ENCODE measurements around the gene NMUR1. TPM values are rescaled to one million over a fixed set of nuclear protein-coding genes. Genes with fewer than 3 reads are reported as not detected.

The NMUR1 gene
- total and polyA plus RNA-seq, 5 donors from 2014 or later, result 0.25 to 0.90 (median 0.35) TPM

- H3K9me3 ChIP-seq (ENCODE audit: control insufficient read depth in 2 of 2, low read length in 2 of 2), result no peaks in the 10 kb centered on the region
- H3K4me3 ChIP-seq (ENCODE audit: low read depth, low read length), result no peak overlapping the region
- no peaks in the 10 kb centered on the region for H3K36me3 ChIP-seq (ENCODE audit: control insufficient read depth, insufficient read depth, low read length)
- H3K27me3 ChIP-seq (ENCODE audit: control insufficient read depth, insufficient read depth, low read length), result no peaks in the 10 kb centered on the region
- no peak overlapping the region for H3K27ac ChIP-seq (ENCODE audit: insufficient read depth, low read length, poor library complexity, severe bottlenecking)
- H3K36me3 Mint-ChIP-seq, result no peaks in the 10 kb centered on the region
- peaks cover under 1 to 14% (median 8%) of the 10 kb centered on the region in 4 donors for H3K4me1 Mint-ChIP-seq
- H3K27ac Mint-ChIP-seq, result no peak overlapping the region
- peaks cover 21% of the 10 kb centered on the region for H3K4me1 ChIP-seq (ENCODE audit: control insufficient read depth, insufficient read depth, low read length, poor library complexity, severe bottlenecking)
- no peak overlapping the region for H3K4me3 Mint-ChIP-seq
- peaks cover 17% of the 10 kb centered on the region for H3K27me3 Mint-ChIP-seq
- DNase-seq (no peak), ATAC-seq (ENCODE audit: low read depth in 2 of 2) (no peak)
- H3K9me3 Mint-ChIP-seq, result no peaks in the 10 kb centered on the region
Measured at GRCh38 chr2:231522418-231523180, 7.6 kb downstream of the NMUR1 start.

GRCh38 chr2:231521443-231521842 lies 8.8 kb downstream of the NMUR1 start:
- Mint-ChIP-seq H3K27ac (peak overlapping the region in 1 of 3 donors; percentile 47), H3K9me3 (no peaks in the 10 kb centered on the region), H3K4me3 (no peak overlapping the region), H3K27me3 (peaks cover 20% of the 10 kb centered on the region), H3K36me3 (no peaks in the 10 kb centered on the region), H3K4me1 (peaks cover 5 to 20% (median 11%) of the 10 kb centered on the region in 4 donors)
- DNase-seq (no peak), ATAC-seq (ENCODE audit: low read depth in 2 of 2) (no peak)
- Histone ChIP-seq H3K4me3 (ENCODE audit: low read depth, low read length) (no peak overlapping the region), H3K27ac (ENCODE audit: insufficient read depth, low read length, poor library complexity, severe bottlenecking) (no peak overlapping the region), H3K27me3 (ENCODE audit: control insufficient read depth, insufficient read depth, low read length) (no peaks in the 10 kb centered on the region), H3K36me3 (ENCODE audit: control insufficient read depth, insufficient read depth, low read length) (no peaks in the 10 kb centered on the region), H3K9me3 (ENCODE audit: control insufficient read depth in 2 of 2, low read length in 2 of 2) (no peaks in the 10 kb centered on the region), H3K4me1 (ENCODE audit: control insufficient read depth, insufficient read depth, low read length, poor library complexity, severe bottlenecking) (peaks cover 21% of the 10 kb centered on the region)

- Histone ChIP-seq H3K36me3 (ENCODE audit: control insufficient read depth, insufficient read depth, low read length) (no peaks in the 10 kb centered on the region), H3K4me3 (ENCODE audit: low read depth, low read length) (no peak overlapping the region), H3K27me3 (ENCODE audit: control insufficient read depth, insufficient read depth, low read length) (no peaks in the 10 kb centered on the region), H3K9me3 (ENCODE audit: control insufficient read depth in 2 of 2, low read length in 2 of 2) (no peaks in the 10 kb centered on the region), H3K4me1 (ENCODE audit: control insufficient read depth, insufficient read depth, low read length, poor library complexity, severe bottlenecking) (peaks cover 19% of the 10 kb centered on the region), H3K27ac (ENCODE audit: insufficient read depth, low read length, poor library complexity, severe bottlenecking) (no peak overlapping the region)
- Mint-ChIP-seq H3K9me3 (no peaks in the 10 kb centered on the region), H3K4me1 (peaks cover 5 to 20% (median 12%) of the 10 kb centered on the region in 4 donors), H3K36me3 (no peaks in the 10 kb centered on the region), H3K4me3 (no peak overlapping the region), H3K27ac (no peak overlapping the region), H3K27me3 (peaks cover 20% of the 10 kb centered on the region)
- DNase-seq (no peak), ATAC-seq (ENCODE audit: low read depth in 2 of 2) (no peak)
Measured at GRCh38 chr2:231519975-231520555, 10.2 kb downstream of the NMUR1 start.

GRCh38 chr2:231518771-231519170 lies 11.5 kb downstream of the NMUR1 start:
- Mint-ChIP-seq H3K9me3 (no peaks in the 10 kb centered on the region), H3K36me3 (no peaks in the 10 kb centered on the region), H3K4me1 (peaks cover 6 to 21% (median 12%) of the 10 kb centered on the region in 4 donors), H3K4me3 (no peak overlapping the region), H3K27ac (no peak overlapping the region), H3K27me3 (peaks cover 20% of the 10 kb centered on the region)
- H3K27ac ChIP-seq (ENCODE audit: insufficient read depth, low read length, poor library complexity, severe bottlenecking), result no peak overlapping the region
- no peaks in the 10 kb centered on the region for H3K27me3 ChIP-seq (ENCODE audit: control insufficient read depth, insufficient read depth, low read length)
- ATAC-seq (ENCODE audit: low read depth in 2 of 2) (no peak), DNase-seq (no peak)
- H3K4me1 ChIP-seq (ENCODE audit: control insufficient read depth, insufficient read depth, low read length, poor library complexity, severe bottlenecking), result peaks cover 13% of the 10 kb centered on the region
- no peak overlapping the region for H3K4me3 ChIP-seq (ENCODE audit: low read depth, low read length)
- H3K9me3 ChIP-seq (ENCODE audit: control insufficient read depth in 2 of 2, low read length in 2 of 2), result no peaks in the 10 kb centered on the region
- H3K36me3 ChIP-seq (ENCODE audit: control insufficient read depth, insufficient read depth, low read length), result no peaks in the 10 kb centered on the region

- Histone ChIP-seq H3K9me3 (ENCODE audit: control insufficient read depth in 2 of 2, low read length in 2 of 2) (no peaks in the 10 kb centered on the region), H3K27ac (ENCODE audit: insufficient read depth, low read length, poor library complexity, severe bottlenecking) (no peak overlapping the region), H3K27me3 (ENCODE audit: control insufficient read depth, insufficient read depth, low read length) (no peaks in the 10 kb centered on the region), H3K36me3 (ENCODE audit: control insufficient read depth, insufficient read depth, low read length) (no peaks in the 10 kb centered on the region), H3K4me1 (ENCODE audit: control insufficient read depth, insufficient read depth, low read length, poor library complexity, severe bottlenecking) (peaks cover 12% of the 10 kb centered on the region), H3K4me3 (ENCODE audit: low read depth, low read length) (no peak overlapping the region)
- Mint-ChIP-seq H3K4me1 (peaks cover 4 to 22% (median 10%) of the 10 kb centered on the region in 4 donors), H3K27me3 (peaks cover 16% of the 10 kb centered on the region), H3K27ac (no peak overlapping the region), H3K4me3 (peak overlapping the region in 2 of 4 donors; percentile 11 to 86), H3K9me3 (no peaks in the 10 kb centered on the region), H3K36me3 (no peaks in the 10 kb centered on the region)
- DNase-seq (no peak), ATAC-seq (ENCODE audit: low read depth in 2 of 2) (no peak)
Measured at GRCh38 chr2:231515603-231516002, 14.6 kb downstream of the NMUR1 start.

- H3K36me3 Mint-ChIP-seq, result no peaks in the 10 kb centered on the region
Measured at GRCh38 chr2:231514951-231515297, 15.3 kb downstream of the NMUR1 start.

GRCh38 chr2:231514225-231514950 lies 15.9 kb downstream of the NMUR1 start:
- Mint-ChIP-seq H3K27ac (peak overlapping the region; percentile 96 to 99 (median 97)), H3K4me3 (peak overlapping the region; percentile 86 to 94 (median 92)), H3K9me3 (no peaks in the 10 kb centered on the region), H3K4me1 (peaks cover 4 to 22% (median 10%) of the 10 kb centered on the region in 4 donors), H3K36me3 (no peaks in the 10 kb centered on the region), H3K27me3 (peaks cover 13% of the 10 kb centered on the region)
- Histone ChIP-seq H3K27me3 (ENCODE audit: control insufficient read depth, insufficient read depth, low read length) (no peaks in the 10 kb centered on the region), H3K4me1 (ENCODE audit: control insufficient read depth, insufficient read depth, low read length, poor library complexity, severe bottlenecking) (peaks cover 12% of the 10 kb centered on the region), H3K27ac (ENCODE audit: insufficient read depth, low read length, poor library complexity, severe bottlenecking) (peak overlapping the region; percentile 92), H3K36me3 (ENCODE audit: control insufficient read depth, insufficient read depth, low read length) (no peaks in the 10 kb centered on the region), H3K9me3 (ENCODE audit: control insufficient read depth in 2 of 2, low read length in 2 of 2) (no peaks in the 10 kb centered on the region), H3K4me3 (ENCODE audit: low read depth, low read length) (peak overlapping the region; percentile 81)
- DNase-seq (peak; percentile 99), ATAC-seq (ENCODE audit: low read depth in 2 of 2) (peak; percentile 98 to 99)

More at GRCh38 chr2:231514951-231515297, 15.3 kb downstream of the NMUR1 start:
- H3K27ac Mint-ChIP-seq, result peak overlapping the region; percentile 96 to 99 (median 97)
- H3K4me1 Mint-ChIP-seq, result peaks cover 4 to 22% (median 10%) of the 10 kb centered on the region in 4 donors
- H3K27me3 Mint-ChIP-seq, result peaks cover 16% of the 10 kb centered on the region
- Histone ChIP-seq H3K9me3 (ENCODE audit: control insufficient read depth in 2 of 2, low read length in 2 of 2) (no peaks in the 10 kb centered on the region), H3K27me3 (ENCODE audit: control insufficient read depth, insufficient read depth, low read length) (no peaks in the 10 kb centered on the region), H3K27ac (ENCODE audit: insufficient read depth, low read length, poor library complexity, severe bottlenecking) (peak overlapping the region; percentile 92), H3K4me3 (ENCODE audit: low read depth, low read length) (peak overlapping the region; percentile 76), H3K36me3 (ENCODE audit: control insufficient read depth, insufficient read depth, low read length) (no peaks in the 10 kb centered on the region), H3K4me1 (ENCODE audit: control insufficient read depth, insufficient read depth, low read length, poor library complexity, severe bottlenecking) (peaks cover 12% of the 10 kb centered on the region)
- H3K4me3 Mint-ChIP-seq, result peak overlapping the region; percentile 86 to 94 (median 92)
- DNase-seq (no peak), ATAC-seq (ENCODE audit: low read depth in 2 of 2) (no peak)
- H3K9me3 Mint-ChIP-seq, result no peaks in the 10 kb centered on the region

Data from CD4-positive, CD25-positive, alpha-beta regulatory T cell (primary cell).